ENCODE measurements around the gene MXRA5.

GRCh38 chrX:3326681-3327080 lies 19.8 kb downstream of the MXRA5 start:
- TF ChIP-seq POLR2AphosphoS5 (IDR thresholded peaks at IDR 0.05; ENCODE audit: low read depth): no peak
- TF ChIP-seq CTCF (IDR thresholded peaks at IDR 0.05; ENCODE audit: insufficient read depth, low read length): no peak
- TF ChIP-seq REST (IDR thresholded peaks at IDR 0.05; ENCODE audit: insufficient replicate concordance, low read depth): no peak
- no peak for TF ChIP-seq SPI1 (IDR thresholded peaks at IDR 0.05; ENCODE audit: borderline replicate concordance, low read depth)
- TF ChIP-seq GABPA (IDR thresholded peaks at IDR 0.05; ENCODE audit: low read depth): no peak

All from HL-60 (cell line).